Bone marrow (tissue), 2 donors: ENCODE data around the gene NECAB2.

Source experiments
- DNase-seq, 2 donors: peaks; one replicate each; lab custom pipeline; 2025; lab: John Stamatoyannopoulos, UW

The NECAB2 gene

GRCh38 chr16:83967838-83968305 lies at the start of gene NECAB2:
TSS of gene NECAB2 (plus strand) at chr16:83968244. CDS start at chr16:83968649, 405 bp downstream.
- DNase-seq, result peak in 1 of 2 donors; percentile 7

- DNase-seq, result no peak
Observed at GRCh38 chr16:83920894-83921491, 47.1 kb upstream of the NECAB2 start.

DNA sequence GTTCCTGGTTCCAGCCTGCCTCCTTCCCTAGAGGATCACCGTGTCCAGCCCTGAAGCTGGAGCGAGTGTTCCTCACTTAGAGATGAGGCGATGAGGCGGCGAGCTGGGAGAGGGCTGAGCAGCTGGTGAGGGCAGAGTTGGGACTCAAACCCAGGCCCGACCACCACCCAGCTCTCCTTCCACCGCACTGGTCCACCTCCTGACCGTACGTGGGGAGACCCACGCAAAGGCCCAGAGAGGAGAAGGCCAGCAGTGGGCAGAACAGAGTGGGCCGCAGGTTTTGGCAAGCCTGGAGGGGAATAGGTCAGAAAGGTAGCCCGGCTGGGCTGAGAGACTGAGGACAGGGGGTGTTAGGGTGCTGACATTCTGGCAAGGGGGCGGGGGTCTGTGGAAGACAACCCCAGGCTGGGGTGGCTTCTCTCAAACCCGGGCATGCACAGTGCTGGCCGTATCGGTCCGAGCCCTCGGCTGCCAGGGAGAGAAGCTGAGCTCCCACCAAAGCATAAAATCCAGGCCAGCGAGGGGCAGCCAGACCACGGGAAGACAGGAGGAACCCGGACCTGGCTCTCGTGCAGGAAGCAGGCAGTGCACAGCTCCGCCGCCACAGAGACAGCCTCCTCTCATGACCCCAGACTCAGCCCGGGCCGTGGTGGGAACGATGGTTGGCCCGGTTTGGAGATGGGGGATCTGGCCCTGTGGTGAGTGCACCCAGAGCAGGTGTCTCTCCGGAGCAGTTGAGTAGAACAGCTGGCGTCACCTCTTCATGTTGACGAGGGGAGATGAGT lies 44.3 kb upstream of the NECAB2 start:
- DNase-seq, result no peak

- no peak for DNase-seq
Observed at GRCh38 chr16:83924686-83925085, 43.4 kb upstream of the NECAB2 start.

DNA sequence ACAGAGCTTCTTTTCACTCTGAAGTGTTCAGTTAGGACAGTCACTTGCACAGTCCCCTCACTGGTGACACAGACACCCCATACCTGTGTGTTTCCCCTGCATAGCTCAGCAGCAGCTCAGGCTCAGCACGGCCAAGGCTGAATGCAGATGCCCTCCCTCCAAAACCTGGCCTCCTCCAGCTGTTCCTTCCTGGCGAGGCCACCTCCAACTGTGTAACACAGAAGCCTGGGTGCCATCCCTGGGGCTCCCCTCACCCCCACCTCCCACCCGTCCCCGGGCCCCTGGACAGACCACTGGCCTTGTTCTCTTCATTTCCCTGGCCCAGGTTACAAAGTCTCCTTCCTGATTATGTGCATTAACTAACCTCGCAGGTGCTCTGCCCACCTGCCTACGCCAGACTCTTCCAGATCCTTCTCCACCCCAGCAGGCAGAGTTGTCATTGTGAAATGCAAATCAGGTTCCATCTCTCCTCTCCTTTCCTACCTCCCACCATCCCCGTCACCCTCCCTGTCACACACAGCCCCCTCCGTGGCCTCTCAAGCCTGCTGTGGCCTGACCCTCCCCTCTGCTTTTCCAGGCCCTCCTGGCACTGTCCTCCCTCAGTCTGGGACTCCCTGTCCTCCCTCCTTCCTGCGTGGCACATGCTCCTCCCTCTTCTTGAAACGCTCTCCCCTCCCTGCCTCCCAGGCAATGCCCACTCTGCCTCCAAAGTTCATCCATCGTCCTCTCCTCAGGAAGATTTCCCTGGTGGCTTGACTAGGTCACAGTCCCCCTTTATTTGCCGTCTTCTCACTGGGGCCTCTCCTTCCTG lies 42.7 kb upstream of the NECAB2 start:
- DNase-seq, result no peak

GRCh38 chr16:83925957-83926725 lies 41.9 kb upstream of the NECAB2 start:
- no peak for DNase-seq

GRCh38 chr16:83926726-83927397 lies 41.2 kb upstream of the NECAB2 start:
- DNase-seq, result peak in 1 of 2 donors; percentile 14

DNA sequence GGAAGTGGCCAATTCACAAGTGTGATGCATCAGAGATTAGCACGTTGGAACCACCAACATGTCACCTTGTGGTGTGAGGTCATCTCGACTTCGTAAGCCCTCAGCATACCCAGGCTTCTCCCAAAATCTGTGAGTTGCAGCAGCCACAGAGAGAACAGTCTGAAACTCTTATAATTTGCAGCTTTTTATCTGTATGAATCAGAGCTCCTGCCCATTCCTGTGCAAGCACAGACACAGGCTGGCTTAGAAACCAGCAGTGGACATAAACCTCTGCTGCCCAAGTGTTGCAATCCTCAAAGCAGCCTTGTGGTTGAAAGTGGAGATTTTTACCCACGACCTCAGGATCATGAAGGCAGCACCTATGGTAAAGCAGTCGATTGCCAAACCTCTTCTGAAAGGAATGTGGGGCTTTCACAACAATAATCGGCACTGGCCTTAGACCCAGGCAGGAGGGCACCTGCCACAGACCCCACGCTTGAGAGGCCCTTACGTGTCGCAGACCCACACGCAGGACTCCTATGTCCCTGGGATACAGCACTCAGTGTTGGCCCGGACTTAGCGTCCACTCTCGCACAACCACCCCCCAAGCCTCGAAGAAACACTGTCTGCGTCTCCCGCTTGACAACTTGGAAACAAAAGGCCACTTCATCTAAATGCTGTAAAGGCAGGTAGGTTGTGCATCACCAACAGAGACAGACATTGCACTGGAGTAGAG lies 39.5 kb upstream of the NECAB2 start:
- no peak for DNase-seq

DNA sequence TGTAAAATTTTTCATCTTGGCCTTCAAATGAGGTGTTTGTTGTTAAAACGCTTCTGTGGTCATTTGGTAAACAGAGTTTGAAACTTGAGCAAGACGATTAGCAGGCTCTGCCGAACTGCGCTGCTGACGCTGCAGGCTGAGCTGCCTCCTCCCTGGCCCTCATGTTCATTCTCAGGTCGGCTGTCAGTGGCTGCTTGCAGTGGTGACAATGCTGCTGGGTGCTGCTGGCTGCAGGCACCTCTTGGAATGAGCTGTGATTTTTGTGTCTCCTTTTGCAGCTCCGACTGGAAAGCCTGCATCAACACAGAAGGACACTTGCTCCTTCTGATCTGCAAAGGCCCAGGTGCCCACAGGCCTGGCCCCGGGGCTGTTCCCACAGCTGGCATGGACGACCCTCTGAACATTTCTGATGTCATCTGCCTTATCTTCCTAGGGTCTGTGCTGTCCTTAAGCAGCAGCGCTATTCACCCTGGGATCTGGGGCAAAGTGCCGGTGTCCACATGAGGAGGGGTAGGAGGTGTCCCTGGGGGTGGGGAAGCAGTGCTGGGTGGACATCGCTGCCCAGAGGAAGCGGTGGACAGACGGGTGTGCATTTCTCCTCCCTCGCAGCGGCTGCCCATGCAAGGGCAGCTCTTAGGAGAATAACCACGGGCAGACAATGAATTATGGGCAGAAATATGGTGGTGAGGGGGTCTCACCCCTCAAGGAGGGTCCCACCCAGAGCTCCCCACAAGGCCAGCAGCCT lies 38.1 kb upstream of the NECAB2 start:
- no peak for DNase-seq

- no peak for DNase-seq
Observed at GRCh38 chr16:83930730-83931500, 37.1 kb upstream of the NECAB2 start.

DNA sequence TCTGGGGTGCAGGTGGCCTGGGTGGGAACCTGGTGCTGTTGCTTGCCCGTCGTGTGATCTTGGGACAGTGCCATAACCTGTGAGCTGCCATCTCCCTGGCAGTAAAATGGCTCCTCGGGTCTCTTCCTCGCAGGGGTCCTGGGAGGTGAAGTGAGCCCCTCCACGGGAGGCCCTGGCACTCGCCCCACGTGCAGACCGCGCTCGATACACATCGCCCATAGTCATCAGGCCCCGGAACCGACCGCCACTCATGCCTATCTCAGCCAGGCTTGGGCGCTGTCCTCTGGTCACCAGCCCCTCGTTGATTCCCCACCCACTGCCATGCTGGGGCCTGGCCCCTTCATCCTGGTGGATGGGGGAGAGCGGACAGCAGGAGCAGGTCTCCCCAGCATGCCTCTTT lies 36.5 kb upstream of the NECAB2 start:
- no peak for DNase-seq

DNA sequence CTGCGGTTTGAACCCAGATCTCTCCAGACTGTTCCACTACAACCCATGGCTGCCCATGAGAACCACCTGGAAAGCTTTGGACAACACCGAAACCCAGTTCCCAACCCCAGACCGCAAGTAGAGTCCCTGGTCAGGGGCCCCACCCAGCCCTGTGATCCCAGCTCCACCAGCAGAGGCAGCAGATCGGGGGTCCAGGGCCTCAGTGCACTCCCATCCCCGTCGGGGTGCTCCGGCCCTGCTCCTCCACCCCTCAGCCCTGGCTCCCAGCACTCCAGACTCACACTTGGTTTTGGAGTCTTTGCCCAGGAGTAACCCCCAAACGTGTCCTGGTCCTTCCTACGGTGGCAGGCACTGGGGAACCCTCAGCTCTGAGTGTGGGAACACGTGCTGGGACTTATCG lies 35.7 kb upstream of the NECAB2 start:
- DNase-seq, result no peak

DNA sequence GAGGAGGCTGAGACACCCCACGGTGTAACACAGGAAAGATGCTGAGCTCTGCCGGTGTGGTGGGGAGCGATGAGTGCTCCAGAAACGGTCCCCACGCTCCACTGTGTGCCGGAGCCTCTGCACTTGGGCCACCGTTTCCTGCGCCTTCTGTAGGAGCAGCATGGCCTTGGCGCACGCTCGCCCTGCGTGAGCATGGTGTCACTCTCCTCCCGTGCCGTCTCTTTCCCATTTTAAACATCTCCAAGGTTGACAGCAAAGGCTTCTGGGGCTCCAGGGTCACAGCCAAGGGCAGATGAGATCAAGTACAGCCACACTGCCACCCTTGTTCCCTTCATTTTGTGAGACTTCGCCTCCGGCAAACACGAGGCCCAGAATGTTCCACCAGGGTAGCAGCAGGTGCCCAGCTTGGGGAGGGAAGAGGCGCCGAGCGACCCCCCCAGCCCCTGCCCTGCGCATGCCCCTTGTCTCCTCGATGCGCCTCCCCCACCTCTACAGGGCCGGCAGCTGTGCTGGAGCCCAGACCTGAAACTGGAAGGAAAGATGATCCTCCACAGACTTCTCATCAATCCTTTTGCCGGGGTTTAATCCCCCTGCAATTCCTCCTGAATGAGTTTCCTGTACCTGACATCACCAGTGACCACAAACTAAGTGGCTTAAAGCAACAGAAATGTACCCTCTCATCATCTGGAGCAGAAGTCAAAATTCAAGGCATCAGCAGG lies 34.9 kb upstream of the NECAB2 start:
- no peak for DNase-seq

- DNase-seq, result no peak
Observed at GRCh38 chr16:83933885-83934683, 34.0 kb upstream of the NECAB2 start.

DNA sequence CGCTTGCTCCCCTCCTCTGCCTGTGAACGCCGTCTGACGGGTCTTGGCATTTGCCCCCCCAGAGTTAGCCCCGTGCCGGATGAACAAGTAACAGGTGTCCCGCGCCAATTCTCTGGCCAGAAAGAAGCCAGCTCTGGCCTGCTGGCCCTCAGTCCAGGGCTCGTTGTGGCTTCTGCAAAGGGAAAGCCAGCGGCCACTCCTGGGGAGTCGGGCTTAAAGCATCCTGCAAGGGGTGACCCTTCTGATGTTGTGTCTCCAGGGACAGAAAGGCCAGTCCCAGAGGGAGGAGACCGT lies 33.4 kb upstream of the NECAB2 start:
- no peak for DNase-seq

DNA sequence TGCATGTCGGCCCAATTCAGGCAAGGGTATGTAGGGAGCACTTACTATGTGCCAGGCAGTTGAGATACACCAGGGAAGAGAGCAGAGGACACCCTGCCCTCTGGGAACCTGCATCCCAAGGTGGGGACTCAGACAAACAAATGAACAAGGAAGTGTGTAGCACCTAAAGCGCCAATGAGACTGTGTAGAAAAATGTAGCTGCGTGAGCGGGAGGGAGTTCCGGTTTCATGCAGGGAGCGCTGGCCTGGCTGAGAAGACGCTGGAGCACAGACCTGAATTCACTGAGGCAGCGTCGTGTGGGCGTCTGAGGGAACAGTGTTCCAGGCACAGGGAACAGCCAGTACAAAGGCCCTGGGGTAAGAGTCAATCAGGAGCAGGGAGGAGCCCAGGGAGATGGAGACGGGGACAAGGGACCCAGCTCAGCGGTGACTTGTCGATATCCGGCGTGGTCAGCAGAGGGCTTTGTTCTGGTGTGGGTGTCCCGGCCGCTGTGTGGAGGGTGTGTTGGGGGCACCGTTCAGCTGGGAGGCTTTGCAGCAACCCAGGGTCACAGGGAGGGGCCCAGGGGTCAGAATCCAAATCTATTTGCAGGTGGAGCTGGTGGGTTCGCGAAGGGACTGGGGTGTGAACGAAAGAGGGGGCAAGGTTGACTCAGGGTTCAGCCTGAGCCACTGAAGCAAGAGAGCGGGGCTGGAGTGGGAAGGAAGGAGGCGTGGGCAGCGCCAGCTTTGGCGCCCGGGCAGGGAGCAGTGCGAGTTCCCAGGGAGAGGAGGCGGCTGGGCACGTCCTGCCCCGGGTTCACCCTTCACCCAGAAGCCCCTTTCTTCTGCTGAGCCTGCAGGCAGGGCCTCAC lies 32.8 kb upstream of the NECAB2 start:
- DNase-seq, result no peak

- no peak for DNase-seq
Observed at GRCh38 chr16:83935858-83936255, 32.2 kb upstream of the NECAB2 start.
